Measurements from ENCODE around the gene HSFX2. TPM values are rescaled to one million over a fixed set of nuclear protein-coding genes. Genes with fewer than 3 reads are reported as not detected.
"Not testable (repeated sequence)": the region's sequence is repeated elsewhere in the genome, so short reads cannot be mapped to it uniquely, and the experiment has no call there.

The HSFX2 gene
- total RNA-seq, 1 donor from 2014 or later = not detected

- DNase-seq = no peak
- Histone ChIP-seq H3K27ac (replicated peaks) (no peak overlapping the region), H3K36me3 (no peaks in the 10 kb centered on the region), H3K27me3 (ENCODE audit: low read depth) (no peaks in the 10 kb centered on the region), H3K4me3 (no peak overlapping the region), H3K4me1 (peaks cover 74% of the 10 kb centered on the region), H3K9me3 (replicated peaks) (no peaks in the 10 kb centered on the region)
- intact Hi-C loops (cut with micrococcal nuclease) = no loop called here
- no peak for TF ChIP-seq CTCF (IDR thresholded peaks at IDR 0.05; ENCODE audit: borderline replicate concordance)
Measured at GRCh38 chrX:149628280-149628679, 33.2 kb upstream of the HSFX2 start.

- DNase-seq; H3K27me3 ChIP-seq (ENCODE audit: low read depth); intact Hi-C loops (cut with micrococcal nuclease); H3K4me3 ChIP-seq; H3K9me3 ChIP-seq (replicated peaks); H3K36me3 ChIP-seq: not testable (repeated sequence)
- peaks cover 72% of the 10 kb centered on the region for H3K4me1 ChIP-seq
- H3K27ac ChIP-seq (replicated peaks) = peak overlapping the region; percentile 55
Measured at GRCh38 chrX:149626829-149627228, 31.7 kb upstream of the HSFX2 start.

- intact Hi-C loops (cut with micrococcal nuclease); DNase-seq: not testable (repeated sequence)
Measured at GRCh38 chrX:149619662-149620061, 24.5 kb upstream of the HSFX2 start.

GRCh38 chrX:149618871-149619270 is 23.8 kb upstream of the HSFX2 start:
- intact Hi-C loops (cut with micrococcal nuclease) = no loop called here
- H3K4me3 ChIP-seq = no peak overlapping the region
- H3K27me3 ChIP-seq (ENCODE audit: low read depth) = no peaks in the 10 kb centered on the region
- H3K4me1 ChIP-seq = peaks cover 19% of the 10 kb centered on the region
- H3K36me3 ChIP-seq = no peaks in the 10 kb centered on the region
- TF ChIP-seq CTCF (IDR thresholded peaks at IDR 0.05; ENCODE audit: borderline replicate concordance) = no peak
- no peak for DNase-seq
- no peak overlapping the region for H3K27ac ChIP-seq (replicated peaks)
- no peaks in the 10 kb centered on the region for H3K9me3 ChIP-seq (replicated peaks)

More at GRCh38 chrX:149619662-149620061, 24.5 kb upstream of the HSFX2 start:
- not testable (repeated sequence) for H3K27ac ChIP-seq (replicated peaks); H3K4me3 ChIP-seq; H3K36me3 ChIP-seq; H3K9me3 ChIP-seq (replicated peaks); H3K27me3 ChIP-seq (ENCODE audit: low read depth)
- peaks cover 27% of the 10 kb centered on the region for H3K4me1 ChIP-seq

- no peak overlapping the region for H3K27ac ChIP-seq (replicated peaks)
- no peak for DNase-seq
- peaks cover 5% of the 10 kb centered on the region for H3K4me1 ChIP-seq
- H3K27me3 ChIP-seq (ENCODE audit: low read depth) = no peaks in the 10 kb centered on the region
- no peak overlapping the region for H3K4me3 ChIP-seq
- intact Hi-C loops (cut with micrococcal nuclease) = no loop called here
- peaks cover 4% of the 10 kb centered on the region for H3K36me3 ChIP-seq
- no peaks in the 10 kb centered on the region for H3K9me3 ChIP-seq (replicated peaks)
- no peak for TF ChIP-seq CTCF (IDR thresholded peaks at IDR 0.05; ENCODE audit: borderline replicate concordance)
Measured at GRCh38 chrX:149611623-149612175, 16.6 kb upstream of the HSFX2 start.

- H3K27me3 ChIP-seq (ENCODE audit: low read depth) = no peaks in the 10 kb centered on the region
- no peak for TF ChIP-seq CTCF (IDR thresholded peaks at IDR 0.05; ENCODE audit: borderline replicate concordance)
- peaks cover 6% of the 10 kb centered on the region for H3K36me3 ChIP-seq
- H3K27ac ChIP-seq (replicated peaks) = no peak overlapping the region
- DNase-seq = no peak
- peaks cover 9% of the 10 kb centered on the region for H3K4me1 ChIP-seq
- no peaks in the 10 kb centered on the region for H3K9me3 ChIP-seq (replicated peaks)
- intact Hi-C loops (cut with micrococcal nuclease) = no loop called here
- H3K4me3 ChIP-seq = no peak overlapping the region
Measured at GRCh38 chrX:149610511-149610910, 15.4 kb upstream of the HSFX2 start.

Measured in left ventricle myocardium inferior (tissue), 1 donor.